HG03575 (cell line): Measurements from ENCODE around the gene PRG2.
"Not testable (repeated sequence)": the region's sequence is repeated elsewhere in the genome, so short reads cannot be mapped to it uniquely, and the experiment has no call there.

Experiments
- ATAC-seq: cut with Tn5 transposase; IDR thresholded peaks from one replicate; pipeline ENCODE4 v1.9.1; 2021; ENCODE audit not compliant: unreplicated experiment, insufficient number of reproducible peaks, low FRiP score; ENCODE audit errors: extremely low read depth

The PRG2 gene

DNA sequence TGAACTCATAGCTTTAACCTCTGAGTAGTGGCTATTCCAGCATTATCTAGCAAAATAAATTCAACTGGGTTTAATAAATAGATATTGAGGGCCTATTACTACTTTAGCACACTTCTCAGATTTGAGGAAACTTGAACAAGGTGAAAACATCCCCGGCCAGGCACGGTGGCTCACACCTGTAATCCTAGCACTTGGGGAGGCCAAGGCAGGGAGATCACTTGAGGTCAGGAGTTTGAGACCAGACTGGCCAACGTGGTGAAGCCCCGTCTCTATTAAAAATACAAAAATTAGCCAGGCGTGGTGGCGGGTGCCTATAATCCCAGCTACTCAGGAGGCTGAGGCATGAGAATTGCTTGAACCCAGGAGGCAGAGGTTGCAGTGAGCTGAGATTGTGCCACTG is 53.6 kb downstream of the PRG2 start:
- ATAC-seq, result not testable (repeated sequence)
